ENCODE results near the gene PRKRIP1. TPM values are rescaled to one million over a fixed set of nuclear protein-coding genes. Genes with fewer than 3 reads are reported as not detected.

PRKRIP1 gene
- polyA plus RNA-seq, 4 donors, result 17.5 to 28.1 (median 20.1) TPM

Other genes with a start within 250 kb of the PRKRIP1 start
- 1 to 10 TPM in 3 of 4 donors, under 1 TPM in 1; 0.67 to 2.5 (median 1.6) TPM for gene SH2B2, start 109.5 kb upstream of the PRKRIP1 start, polyA plus RNA-seq
- 1 to 10 TPM in 1 of 4 donors, under 1 TPM in 1, not detected in 2; 0.09 to 3.3 TPM for gene SPDYE6, start 39.9 kb upstream of the PRKRIP1 start, polyA plus RNA-seq
- 1 to 10 TPM in 3 of 4 donors, under 1 TPM in 1; 0.89 to 8.8 (median 5.4) TPM for gene ORAI2, start 37.2 kb downstream of the PRKRIP1 start, polyA plus RNA-seq
- 10 to 100 TPM in 1 of 4 donors, 1 to 10 TPM in 3; 6.7 to 10.1 (median 8.9) TPM for gene ALKBH4, start 68.5 kb downstream of the PRKRIP1 start, polyA plus RNA-seq
- gene LRWD1, start 68.6 kb downstream of the PRKRIP1 start, polyA plus RNA-seq, result 10 to 100 TPM in 3 of 4 donors, 1 to 10 TPM in 1; 8.6 to 17.4 (median 13.5) TPM
- gene POLR2J, start 82.6 kb downstream of the PRKRIP1 start, polyA plus RNA-seq, result 100 to 1,000 TPM in 2 of 4 donors, 10 to 100 TPM in 2; 51.4 to 169 (median 110) TPM
- 10 to 100 TPM; 14.2 to 58.4 (median 35.7) TPM for gene RASA4B, start 121.4 kb downstream of the PRKRIP1 start, polyA plus RNA-seq
- gene UPK3BL2, start 147.3 kb downstream of the PRKRIP1 start, polyA plus RNA-seq, result 10 to 100 TPM in 2 of 4 donors, 1 to 10 TPM in 2; 5.8 to 15.4 (median 10.8) TPM
- 1 to 10 TPM in 1 of 4 donors, under 1 TPM in 1, not detected in 2; 0.04 to 2.9 TPM for gene SPDYE2, start 154.9 kb downstream of the PRKRIP1 start, polyA plus RNA-seq
- gene POLR2J3, start 176.2 kb downstream of the PRKRIP1 start, polyA plus RNA-seq, result 10 to 100 TPM; 31.6 to 63.0 (median 41.8) TPM
- 10 to 100 TPM; 24.2 to 31.1 (median 27.2) TPM for gene RASA4, start 220.4 kb downstream of the PRKRIP1 start, polyA plus RNA-seq
- gene UPK3BL1, start 246.4 kb downstream of the PRKRIP1 start, polyA plus RNA-seq, result 10 to 100 TPM; 21.3 to 84.0 (median 54.3) TPM